Measurements from ENCODE around the gene ATG5.

DNA sequence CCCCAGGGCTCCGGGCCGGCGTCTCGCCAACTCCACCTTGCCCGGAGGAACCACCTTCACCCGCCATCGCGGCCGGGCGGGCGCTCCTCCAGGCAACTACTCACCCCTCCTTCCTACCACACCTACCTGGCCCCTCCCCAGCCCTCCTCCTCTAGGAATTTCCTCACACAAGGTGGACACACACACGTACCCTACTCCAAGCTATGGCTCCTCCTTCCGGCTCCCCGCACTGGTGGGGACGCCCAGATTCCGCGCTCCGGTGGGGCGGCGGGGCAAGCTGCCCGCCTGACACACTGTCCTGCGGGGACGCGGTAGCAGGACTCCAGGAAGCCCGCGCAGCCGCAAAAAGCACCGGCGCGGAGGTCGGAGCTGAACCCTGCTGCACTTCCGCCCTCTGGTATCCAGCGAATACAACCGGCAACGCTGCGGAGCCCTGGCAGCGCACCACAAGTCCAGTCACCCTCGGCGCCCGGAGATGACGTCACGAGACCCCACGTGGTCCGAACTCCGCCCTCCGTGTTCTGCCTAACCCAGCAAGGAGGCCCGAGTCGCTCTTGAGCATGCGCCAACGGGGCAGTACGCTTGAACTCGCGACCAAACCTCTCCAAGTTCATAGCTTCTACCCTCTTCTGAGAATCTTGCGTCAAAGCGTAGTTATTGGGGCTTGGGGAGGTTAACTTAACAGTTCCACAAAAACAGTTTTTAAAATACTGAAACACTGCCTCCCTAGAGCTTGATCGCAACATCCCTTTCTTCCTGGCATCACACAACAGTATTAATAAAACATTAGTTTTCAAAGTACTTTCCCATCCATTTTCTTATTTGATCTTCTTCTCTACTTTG lies at the start of gene ATG5:
- TF ChIP-seq ZFP3 (CRISPR knock-in tag; IDR thresholded peaks at IDR 0.05) (no peak), ARNTL (CRISPR knock-in tag; IDR thresholded peaks at IDR 0.05; ENCODE audit: borderline replicate concordance, low read depth) (no peak), OSR1 (CRISPR knock-in tag; IDR thresholded peaks at IDR 0.05) (no peak)

Measured in SK-N-SH treated with all-trans-retinoic acid at 6 μM for 48 hours (cell line).